Activated CD8-positive, alpha-beta memory T cell treated with anti-CD3 and anti-CD28 coated beads, Interleukin-2, amount 50 U/mL, for 1 hour (primary cell): ENCODE results near the gene TCP11L2.
"Not testable (repeated sequence)": the region's sequence is repeated elsewhere in the genome, so short reads cannot be mapped to it uniquely, and the experiment has no call there.

Experiments
- DNase-seq: peaks from one replicate; pipeline ENCODE4 v3.0.0-alpha.2; 2020; ENCODE audit errors: extremely low read depth

TCP11L2 gene

DNA sequence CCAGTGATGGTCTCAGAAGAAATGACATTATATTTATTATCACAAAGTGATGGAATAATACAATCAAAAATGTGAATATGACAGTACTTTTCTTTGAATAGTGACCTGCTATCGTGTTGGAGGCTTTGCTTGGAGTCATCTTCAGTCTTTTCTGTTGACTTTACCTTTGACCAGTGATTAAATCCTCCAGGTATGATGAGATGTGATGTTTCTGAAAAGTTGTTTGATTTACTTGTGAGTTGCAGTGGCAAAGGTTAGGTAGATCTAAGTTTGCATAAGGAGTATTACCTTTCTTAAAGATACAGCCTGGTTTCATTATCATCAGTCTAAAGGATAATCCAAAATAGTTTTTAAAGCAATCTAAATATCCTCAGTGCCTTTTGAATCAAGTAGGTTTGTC, 4.6 kb downstream of the TCP11L2 start:
- DNase-seq, result no peak

- no peak for DNase-seq
These were observed 5.6 kb downstream of the TCP11L2 start for GRCh38 chr12:106308121-106308520.

DNA sequence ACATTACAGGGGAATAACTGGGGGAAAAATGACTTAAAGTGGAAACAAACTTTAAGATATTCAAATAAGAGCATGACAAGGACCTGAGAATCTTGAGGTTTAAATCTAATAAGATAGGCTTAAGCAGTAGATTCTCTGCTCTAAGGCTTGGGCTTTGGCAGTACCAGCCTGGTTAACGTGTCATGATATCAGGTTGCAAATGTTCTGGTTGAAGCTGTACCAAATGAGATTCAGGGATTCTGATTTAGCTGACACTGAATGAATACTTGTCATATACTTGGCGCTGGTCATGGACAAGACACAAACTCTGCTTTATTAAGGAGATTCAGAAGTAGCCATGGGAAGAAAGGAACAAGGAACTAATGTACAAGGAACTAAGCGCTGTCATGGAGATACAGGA, 6.1 kb downstream of the TCP11L2 start:
- DNase-seq, result no peak

DNA sequence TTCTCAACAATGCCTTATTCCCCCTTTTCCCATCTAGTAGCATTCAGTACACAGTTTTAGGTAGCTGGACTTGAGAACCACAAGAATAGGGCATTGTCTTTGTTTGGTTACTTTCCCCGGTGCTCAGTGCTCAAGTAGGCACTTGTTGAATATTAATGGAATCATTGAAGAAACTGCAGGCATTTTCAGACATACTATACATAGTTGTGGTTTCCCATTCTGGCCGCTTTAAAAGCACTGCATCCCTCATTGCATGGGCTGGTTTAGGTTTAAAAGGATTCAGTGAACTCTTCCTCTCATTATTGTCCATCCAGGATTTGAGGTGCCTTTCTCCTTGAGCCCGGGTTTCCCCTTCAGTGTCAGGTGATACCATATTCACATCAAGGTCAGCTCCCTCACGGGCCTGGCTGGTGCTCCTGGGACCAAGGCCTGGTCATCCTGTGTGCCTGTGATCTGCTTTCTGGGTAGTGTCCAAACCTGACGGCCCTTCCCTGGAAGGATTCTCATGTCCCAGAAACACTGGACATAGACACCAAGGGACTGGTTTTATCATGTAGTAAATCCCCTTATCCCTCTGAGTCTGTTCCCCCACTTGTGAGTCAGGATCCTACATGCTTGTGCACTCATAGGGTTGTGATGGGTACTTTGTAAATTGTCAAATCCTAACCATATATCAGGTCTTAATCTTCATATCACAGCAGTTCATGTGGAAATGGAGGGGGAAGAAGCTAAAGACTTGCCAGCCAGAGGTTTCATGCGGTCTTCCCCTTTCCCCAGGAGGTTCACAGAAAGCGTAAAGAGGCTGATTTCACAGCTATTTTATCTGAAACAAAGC, 7.4 kb downstream of the TCP11L2 start:
- no peak for DNase-seq

- no peak for DNase-seq
These were observed 8.2 kb downstream of the TCP11L2 start for GRCh38 chr12:106310687-106311086.

- DNase-seq, result no peak
These were observed 8.6 kb downstream of the TCP11L2 start for GRCh38 chr12:106311139-106311538.

DNA sequence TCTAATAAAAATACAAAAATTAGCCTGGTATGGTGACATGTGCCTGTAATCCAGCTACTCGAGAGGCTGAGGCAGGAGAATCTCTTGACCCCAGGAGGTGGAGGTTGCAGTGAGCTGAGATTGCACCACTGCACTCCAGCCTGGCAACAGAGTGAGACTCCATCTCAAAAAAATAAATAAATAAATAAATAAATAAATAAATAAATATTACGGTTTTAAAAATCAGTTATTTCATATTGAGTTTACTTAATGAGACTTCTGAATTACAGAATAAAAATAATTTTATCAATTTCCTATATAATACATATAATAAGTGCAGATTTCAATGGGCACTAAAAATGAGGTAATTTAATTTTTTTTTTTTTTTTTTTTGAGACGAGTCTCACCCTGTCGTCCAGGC, 10.9 kb downstream of the TCP11L2 start:
- not testable (repeated sequence) for DNase-seq

DNA sequence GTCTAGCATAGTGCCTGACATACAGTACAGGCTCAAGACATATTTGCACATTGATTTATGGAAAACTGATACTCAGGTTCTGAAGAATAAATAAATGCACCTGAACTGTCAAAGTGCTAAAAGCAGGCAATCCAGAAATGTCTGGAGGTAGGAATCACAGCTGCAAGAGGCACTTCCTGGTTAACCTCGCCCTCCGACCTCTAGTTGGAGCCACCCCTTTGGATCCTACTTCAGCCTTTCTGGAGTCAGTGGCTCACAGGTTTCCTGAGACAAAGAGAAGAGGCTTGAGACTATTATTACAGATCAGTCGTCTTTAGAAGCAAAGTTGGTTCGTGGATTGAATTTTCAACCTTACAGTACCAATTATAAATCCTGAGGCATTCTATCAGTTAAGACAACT, 13.0 kb downstream of the TCP11L2 start:
- DNase-seq, result no peak

- no peak for DNase-seq
These were observed 15.0 kb downstream of the TCP11L2 start for GRCh38 chr12:106317406-106318082.

- DNase-seq, result no peak
These were observed 18.8 kb downstream of the TCP11L2 start for GRCh38 chr12:106321139-106321850.

DNA sequence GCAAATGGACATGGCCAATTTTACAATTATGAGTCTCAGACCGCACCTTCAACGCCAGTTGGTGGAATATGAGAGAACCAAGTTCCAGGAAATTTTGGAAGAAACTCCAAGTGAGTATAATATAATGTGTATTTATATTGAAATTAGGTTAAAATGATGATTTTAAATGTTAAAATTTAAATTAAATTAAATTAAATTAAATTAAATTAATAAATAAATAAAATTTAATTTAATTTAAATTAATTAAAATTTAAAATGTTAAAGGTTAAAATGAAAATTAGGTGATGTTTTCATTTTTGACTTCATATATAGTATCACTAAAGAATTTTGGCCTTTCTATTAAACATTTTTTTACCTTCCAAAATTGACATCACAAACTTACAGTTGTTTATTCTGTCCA, 21.0 kb downstream of the TCP11L2 start:
- no peak for DNase-seq

DNA sequence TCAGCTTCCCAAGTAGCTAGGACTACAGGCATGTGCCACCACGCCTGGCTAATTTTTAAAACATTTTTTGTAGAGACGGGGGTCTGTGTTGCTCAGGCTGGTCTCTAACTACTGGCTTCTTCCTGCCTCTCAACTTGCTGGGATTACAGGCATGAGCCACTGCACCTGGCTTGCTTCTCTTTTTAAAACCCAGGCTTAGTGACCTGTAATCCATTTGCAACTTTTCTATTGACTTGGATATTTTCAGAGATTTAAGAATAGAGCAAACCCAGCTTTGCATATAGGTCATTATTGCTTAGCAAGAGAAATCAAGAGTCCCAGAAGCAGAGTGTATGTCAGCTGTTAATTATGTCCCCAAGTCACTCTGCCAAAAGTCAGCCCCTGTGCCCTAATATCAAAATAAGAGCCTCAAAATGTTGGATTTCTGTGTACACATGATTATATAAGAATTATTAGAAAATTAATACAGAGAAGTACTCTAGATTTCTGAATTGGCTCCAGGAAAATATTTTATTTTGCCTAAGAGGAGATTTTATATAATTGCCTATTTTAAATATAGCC, 24.9 kb downstream of the TCP11L2 start:
- DNase-seq, result no peak

DNA sequence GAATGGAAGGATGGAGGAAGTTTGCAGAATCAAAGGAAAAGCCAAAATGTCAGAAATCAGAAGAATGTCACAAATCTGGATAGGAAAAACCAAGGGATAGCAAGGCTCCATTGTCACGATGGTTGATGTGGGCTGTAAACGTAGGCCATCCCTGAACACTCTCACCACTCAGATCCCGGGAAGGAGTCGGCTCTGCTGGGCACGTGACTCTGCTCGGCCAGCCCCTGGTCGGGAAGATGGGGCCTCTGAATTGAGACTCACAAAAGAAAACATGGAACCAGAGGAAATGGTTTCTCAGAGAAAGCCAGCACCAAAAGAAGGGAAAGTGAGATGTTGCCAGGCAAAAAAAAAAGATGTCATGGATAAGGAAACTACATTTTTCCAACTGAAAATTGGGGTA, 26.2 kb downstream of the TCP11L2 start:
- no peak for DNase-seq

DNA sequence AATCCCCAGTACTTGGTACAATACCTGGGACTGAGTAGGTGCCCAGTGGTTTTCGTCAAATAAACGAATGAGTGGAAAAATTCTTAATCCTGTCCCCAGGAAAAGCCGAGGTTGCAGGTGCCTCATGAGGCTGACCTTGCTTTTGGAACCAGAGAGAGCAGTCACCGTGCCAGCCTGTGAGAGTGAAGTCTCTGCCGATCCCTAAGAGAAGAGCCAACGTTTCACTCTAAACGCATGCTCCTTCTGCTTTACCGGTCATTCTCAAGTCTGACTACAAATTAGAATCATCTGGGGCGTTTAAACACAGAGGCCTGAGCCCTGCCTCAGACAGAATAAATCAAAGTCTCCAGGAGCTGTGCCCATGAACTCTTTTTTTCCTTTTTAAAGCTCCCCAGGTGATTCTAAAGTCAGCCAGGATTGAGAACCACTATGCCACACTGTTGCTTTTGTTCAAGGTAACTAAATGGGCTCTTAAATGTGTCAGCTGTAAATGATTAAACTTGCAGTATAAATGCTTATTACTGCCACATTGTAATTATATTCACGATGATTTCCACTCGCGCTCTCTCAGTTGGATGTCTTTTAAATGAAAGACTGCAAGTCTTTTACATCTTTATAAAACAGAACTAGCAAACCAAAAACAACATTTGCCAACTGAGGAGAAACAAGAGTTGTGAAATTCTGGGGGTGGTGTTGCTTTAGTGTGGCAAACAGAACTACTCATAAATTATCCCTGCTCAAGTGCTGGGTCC, 26.9 kb downstream of the TCP11L2 start:
- DNase-seq, result no peak

DNA sequence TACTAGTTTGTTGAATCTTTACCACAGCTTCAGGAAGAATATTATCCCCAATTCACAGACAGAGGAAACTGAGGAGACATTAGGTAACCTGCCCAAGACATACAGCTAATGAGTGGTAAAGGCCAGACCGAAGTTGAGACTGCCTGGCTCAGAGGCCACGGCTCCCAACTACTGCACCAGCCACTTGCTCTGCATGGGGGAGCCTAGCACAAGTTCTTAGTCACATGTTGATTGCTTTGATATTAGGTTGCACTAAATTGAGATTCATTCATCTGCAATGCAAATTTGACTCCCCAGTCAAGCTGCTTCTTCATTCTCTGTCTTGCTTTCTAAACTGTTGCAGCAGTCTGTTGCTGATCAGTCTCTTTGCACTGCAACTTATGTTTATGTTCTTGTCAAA, 29.1 kb downstream of the TCP11L2 start:
- DNase-seq, result no peak

GRCh38 chr12:106332536-106332935, 30.0 kb downstream of the TCP11L2 start:
- no peak for DNase-seq

GRCh38 chr12:106333010-106333409, 30.5 kb downstream of the TCP11L2 start:
- DNase-seq, result no peak

- DNase-seq, result no peak
These were observed 31.2 kb downstream of the TCP11L2 start for GRCh38 chr12:106333756-106334155.

GRCh38 chr12:106341086-106341877, 38.7 kb downstream of the TCP11L2 start:
- DNase-seq, result no peak

DNA sequence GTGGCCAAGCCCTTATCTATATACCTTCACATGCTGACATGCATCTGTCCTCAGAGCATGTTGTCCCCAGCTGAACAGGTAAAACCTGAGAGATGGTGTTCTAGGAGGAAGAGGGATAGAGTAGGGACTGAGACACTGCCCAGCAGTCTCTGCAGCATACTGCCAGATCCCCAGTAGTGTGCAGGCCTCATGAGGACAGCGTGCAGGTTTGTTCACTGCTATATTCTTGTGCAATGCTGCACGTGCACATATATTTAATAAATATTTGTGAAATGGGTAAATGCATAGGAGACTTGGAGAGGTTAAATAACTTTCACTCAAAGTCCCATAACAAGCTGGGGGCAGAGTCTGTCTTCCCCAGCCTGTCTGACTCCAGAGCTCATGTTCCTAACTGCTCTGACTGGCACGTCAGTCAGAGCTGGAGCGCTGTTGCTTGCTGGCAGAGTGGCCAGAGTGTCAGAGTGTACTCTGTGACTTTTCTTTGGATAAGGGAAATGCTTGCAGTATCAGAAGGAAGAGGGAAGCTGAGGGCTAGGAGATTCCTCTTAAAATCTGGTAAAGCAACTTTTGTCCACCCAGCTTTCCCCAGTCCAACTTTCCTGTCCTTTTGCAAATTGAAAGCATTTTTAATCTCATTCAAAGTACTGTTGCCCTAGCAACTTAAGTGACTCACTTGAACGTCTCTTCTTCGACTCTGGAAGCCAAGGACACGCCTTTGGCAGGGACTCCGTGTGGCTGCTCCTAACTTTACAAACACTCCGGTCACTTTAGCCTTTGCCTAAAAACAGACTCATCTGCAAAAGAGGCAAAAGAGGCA, 40.1 kb downstream of the TCP11L2 start:
- no peak for DNase-seq
